NCI-H446 (cell line): Measurements from ENCODE around the gene GNPDA2.
"Not testable (repeated sequence)": the region's sequence is repeated elsewhere in the genome, so short reads cannot be mapped to it uniquely, and the experiment has no call there.

ENCODE experiments used
- DNase-seq, 2 experiments: peaks; one replicate each; lab custom pipeline; 2025; lab: John Stamatoyannopoulos, UW

Gene GNPDA2

GRCh38 chr4:44726038-44726871, at the start of gene GNPDA2:
Gene GNPDA2, minus strand, starts transcription at chr4:44726556. Its CDS starts 4,349 bp downstream, at chr4:44722207.
- DNase-seq = peak; percentile 63 to 93

GRCh38 chr4:44772340-44772739, 46.0 kb upstream of the GNPDA2 start:
- DNase-seq = no peak

- no peak for DNase-seq
Measured at GRCh38 chr4:44771789-44772188, 45.4 kb upstream of the GNPDA2 start.

- DNase-seq = no peak
Measured at GRCh38 chr4:44766453-44766852, 40.1 kb upstream of the GNPDA2 start.

- no peak for DNase-seq
Measured at GRCh38 chr4:44765116-44765515, 38.8 kb upstream of the GNPDA2 start.

GRCh38 chr4:44761306-44761705, 35.0 kb upstream of the GNPDA2 start:
- no peak for DNase-seq

- peak; percentile 23 to 77 for DNase-seq
Measured at GRCh38 chr4:44760142-44760898, 34.0 kb upstream of the GNPDA2 start.

GRCh38 chr4:44756559-44756958, 30.2 kb upstream of the GNPDA2 start:
- no peak for DNase-seq

- no peak for DNase-seq
Measured at GRCh38 chr4:44740201-44740600, 13.8 kb upstream of the GNPDA2 start.

GRCh38 chr4:44738615-44739014, 12.3 kb upstream of the GNPDA2 start:
- DNase-seq = peak in 1 of 2 experiments; percentile 74

GRCh38 chr4:44736900-44737299, 10.5 kb upstream of the GNPDA2 start:
- no peak for DNase-seq

- DNase-seq = not testable (repeated sequence)
Measured at GRCh38 chr4:44728694-44729093, 2.3 kb upstream of the GNPDA2 start.

- DNase-seq = no peak
Measured at GRCh38 chr4:44727471-44727870, 1.1 kb upstream of the GNPDA2 start.

GRCh38 chr4:44725726-44726037, 674 bp downstream of the GNPDA2 start:
- no peak for DNase-seq

GRCh38 chr4:44725166-44725565, 1.2 kb downstream of the GNPDA2 start:
- no peak for DNase-seq

- no peak for DNase-seq
Measured at GRCh38 chr4:44722001-44722400, 4.4 kb downstream of the GNPDA2 start.

- DNase-seq = no peak
Measured at GRCh38 chr4:44720371-44720770, 6.0 kb downstream of the GNPDA2 start.

- no peak for DNase-seq
Measured at GRCh38 chr4:44716597-44716996, 9.8 kb downstream of the GNPDA2 start.

GRCh38 chr4:44713125-44713524, 13.2 kb downstream of the GNPDA2 start:
- no peak for DNase-seq

- DNase-seq = no peak
Measured at GRCh38 chr4:44704673-44705072, 21.7 kb downstream of the GNPDA2 start.

- no peak for DNase-seq
Measured at GRCh38 chr4:44701037-44701436, 25.3 kb downstream of the GNPDA2 start.

- DNase-seq = no peak
Measured at GRCh38 chr4:44700427-44700826, 25.9 kb downstream of the GNPDA2 start.

GRCh38 chr4:44684648-44685047, 41.7 kb downstream of the GNPDA2 start:
- DNase-seq = no peak
